HUES6 (cell line): Measurements from ENCODE around the gene SH3YL1.

Experiments used
- H3K27ac ChIP-seq: 2 replicates; pipeline ENCODE4 v1.7.0; 2013; ENCODE audit warnings: low read depth, mild to moderate bottlenecking, low read length, inconsistent platforms
- H3K27me3 ChIP-seq: 2 replicates; pipeline ENCODE4 v1.6.1; 2013; ENCODE audit warnings: low read length; ENCODE audit not compliant: control insufficient read depth, insufficient read depth
- H3K36me3 ChIP-seq: 2 replicates; pipeline ENCODE4 v1.6.1; 2013; ENCODE audit warnings: low read length; ENCODE audit not compliant: control insufficient read depth, insufficient read depth
- H3K4me1 ChIP-seq: 2 replicates; pipeline ENCODE4 v1.6.1; 2013; ENCODE audit warnings: low read length; ENCODE audit not compliant: control insufficient read depth, insufficient read depth
- H3K4me3 ChIP-seq: 2 replicates; pipeline ENCODE4 v1.5.1; 2013; ENCODE audit warnings: low read depth, low read length
- H3K9ac ChIP-seq: one replicate; pipeline ENCODE4 v1.6.1; 2013; ENCODE audit warnings: mild to moderate bottlenecking, low read length
- H3K9me3 ChIP-seq: 2 replicates; pipeline ENCODE4 v1.6.1; 2013; ENCODE audit warnings: low read depth, low read length; ENCODE audit not compliant: control insufficient read depth, insufficient read depth

Gene SH3YL1

DNA sequence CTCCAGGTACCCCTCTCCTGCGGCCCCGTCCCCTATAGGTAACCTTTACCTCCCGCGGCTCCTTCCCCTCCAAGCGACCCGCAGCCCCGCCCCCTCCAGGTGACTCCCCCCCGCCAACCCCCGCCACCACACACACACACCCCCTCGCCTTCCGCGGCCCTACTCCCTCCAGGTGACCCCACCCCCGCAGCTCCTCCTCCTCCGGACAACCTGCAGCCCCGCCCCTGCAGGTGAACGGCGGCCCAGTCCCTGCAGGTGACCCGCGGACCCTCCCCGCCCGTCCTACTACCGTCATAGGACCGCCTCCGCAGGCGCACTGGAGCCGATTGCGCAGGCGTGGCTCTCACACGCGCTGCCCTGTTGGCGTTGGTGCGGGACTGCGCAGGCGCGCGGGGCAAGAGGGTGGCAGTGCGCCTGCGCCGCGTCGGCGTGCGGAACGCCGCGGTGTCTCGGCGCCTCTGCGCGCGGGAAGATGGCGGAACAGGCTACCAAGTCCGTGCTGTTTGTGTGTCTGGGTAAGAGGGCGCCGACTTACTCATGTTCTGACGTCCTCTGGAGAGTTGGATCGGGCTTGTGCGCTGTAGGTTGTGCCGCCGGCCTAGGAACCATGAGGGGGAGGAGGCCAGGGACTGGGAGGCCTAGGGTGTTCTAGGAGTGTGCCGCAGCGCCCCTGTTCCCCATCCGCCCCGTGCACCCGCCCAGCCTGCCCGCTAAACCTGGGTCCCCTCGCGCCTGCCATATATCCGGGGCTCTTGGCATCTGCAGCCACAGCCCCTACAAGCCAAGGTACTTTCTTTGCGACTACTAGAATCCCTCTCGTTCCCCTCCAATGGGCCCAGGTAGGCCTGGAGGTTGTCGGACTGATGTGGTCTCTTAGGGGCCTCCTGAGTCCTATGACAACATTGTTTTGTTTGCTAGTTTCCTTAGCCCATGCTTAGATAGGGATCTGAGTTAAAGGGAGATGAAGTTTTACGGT, 949 bp upstream of the SH3YL1 start, which contains the start of gene ACP1:
Gene ACP1, plus strand, starts transcription at position 455 of the 976 bp plus-strand sequence. Its CDS starts 18 bp downstream, at position 473.
- Histone ChIP-seq H3K27me3 (peaks cover 14% of the 10 kb centered on the region), H3K9me3 (0 out of 2 replicates have a peak, but pooled peaks cover 2% of the 10 kb centered on the region), H3K36me3 (peaks cover 3% of the 10 kb centered on the region), H3K4me3 (peak within 1 kb of the TSS; percentile 95), H3K4me1 (peaks cover 11% of the 10 kb centered on the region), H3K27ac (peak within 1 kb of the TSS; percentile 81), H3K9ac (peak within 1 kb of the TSS; percentile 97)

DNA sequence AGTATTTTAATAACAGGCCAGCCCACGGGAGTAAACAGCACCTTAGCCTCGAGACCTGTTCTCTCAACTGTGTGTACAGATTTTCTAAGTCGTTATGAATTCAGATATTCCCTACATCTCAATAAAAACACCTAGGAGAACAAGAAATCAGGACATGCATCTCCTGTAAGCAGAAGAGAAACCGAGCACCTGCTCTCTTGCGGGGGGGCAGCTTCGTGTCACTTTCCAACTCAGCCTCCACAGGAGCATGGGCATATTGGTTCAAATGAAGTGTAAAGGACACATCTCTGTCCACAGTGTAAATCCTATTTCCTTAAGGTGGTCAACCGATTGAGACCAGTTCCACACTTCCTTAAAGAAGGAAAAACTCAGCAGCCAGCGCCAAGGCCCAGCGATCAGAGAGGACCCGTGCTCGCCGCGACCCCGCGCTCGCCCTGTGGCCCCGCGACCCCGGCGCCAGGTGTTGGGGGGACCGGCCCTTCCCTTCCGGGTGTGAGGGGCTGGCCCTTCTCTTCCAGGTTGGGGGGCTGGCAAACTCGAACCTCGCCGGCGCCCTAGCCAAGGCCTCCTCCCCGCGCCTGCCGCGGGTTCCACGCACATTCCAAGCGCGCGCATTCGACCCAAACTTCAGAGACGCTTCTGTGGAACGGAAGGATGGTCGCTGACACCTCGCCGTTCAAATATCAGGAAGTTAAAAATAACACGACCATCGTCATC, 652 bp downstream of the SH3YL1 start:
- Histone ChIP-seq H3K9me3 (peaks cover 9% of the 10 kb centered on the region), H3K4me1 (peaks cover 11% of the 10 kb centered on the region), H3K9ac (peak overlapping the region; percentile 66), H3K4me3 (peak overlapping the region; percentile 95), H3K27me3 (peaks cover 14% of the 10 kb centered on the region), H3K36me3 (peaks cover 6% of the 10 kb centered on the region), H3K27ac (no peak overlapping the region)

- H3K4me1 ChIP-seq: peaks cover 11% of the 10 kb centered on the region
- H3K27ac ChIP-seq: no peak overlapping the region
- H3K4me3 ChIP-seq: no peak overlapping the region
- peaks cover 20% of the 10 kb centered on the region for H3K9me3 ChIP-seq
- peaks cover 14% of the 10 kb centered on the region for H3K27me3 ChIP-seq
- peaks cover 6% of the 10 kb centered on the region for H3K36me3 ChIP-seq
- H3K9ac ChIP-seq: no peak overlapping the region
Measured at GRCh38 chr2:262117-262516, 1.7 kb downstream of the SH3YL1 start.

DNA sequence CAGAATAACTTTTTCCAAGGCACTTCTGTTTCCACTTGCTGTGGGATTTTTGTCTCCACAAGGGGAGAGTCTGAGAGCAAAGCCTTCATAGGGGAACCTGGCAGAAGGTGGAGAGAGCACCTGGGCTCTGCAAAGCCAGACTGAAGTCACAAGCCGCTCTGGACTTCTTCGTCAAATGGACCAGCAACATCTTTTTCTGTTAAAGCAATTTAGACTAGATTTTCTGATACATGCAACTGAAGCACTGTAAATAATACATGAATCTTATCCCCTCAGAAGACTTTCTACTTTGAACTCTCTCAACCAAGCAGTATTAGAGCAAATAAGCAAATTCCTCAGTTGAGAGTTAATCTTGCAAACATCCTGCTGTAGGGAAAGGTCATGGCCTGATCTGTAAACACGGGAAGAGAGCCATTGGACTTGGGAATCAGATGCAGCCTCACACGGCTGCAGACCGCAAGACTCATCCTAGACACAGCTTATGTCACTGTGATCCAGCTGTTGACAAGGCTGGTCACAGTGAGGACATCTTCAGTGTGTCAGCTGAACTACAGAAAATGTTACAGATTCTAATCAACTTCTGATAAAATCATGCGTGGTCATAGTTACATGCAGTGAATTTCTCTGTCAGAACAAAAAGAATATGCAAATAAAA, 3.2 kb downstream of the SH3YL1 start:
- no peak overlapping the region for H3K4me3 ChIP-seq
- H3K27ac ChIP-seq: no peak overlapping the region
- peaks cover 6% of the 10 kb centered on the region; the same call in 1 of the 2 replicates for H3K36me3 ChIP-seq
- H3K9ac ChIP-seq: no peak overlapping the region
- peaks cover 21% of the 10 kb centered on the region for H3K9me3 ChIP-seq
- peaks cover 5% of the 10 kb centered on the region; the same call in 1 of the 2 replicates for H3K4me1 ChIP-seq
- peaks cover 14% of the 10 kb centered on the region for H3K27me3 ChIP-seq

- Histone ChIP-seq H3K9ac (no peak overlapping the region), H3K27ac (no peak overlapping the region), H3K36me3 (peaks cover 6% of the 10 kb centered on the region; the same call in 1 of the 2 replicates)
Measured at GRCh38 chr2:259789-260331, 4.0 kb downstream of the SH3YL1 start.

GRCh38 chr2:258933-259332, 4.9 kb downstream of the SH3YL1 start:
- Histone ChIP-seq H3K4me1 (peaks cover 5% of the 10 kb centered on the region; the same call in 1 of the 2 replicates), H3K36me3 (peaks cover 6% of the 10 kb centered on the region; the same call in 1 of the 2 replicates), H3K27ac (no peak overlapping the region), H3K27me3 (peaks cover 12% of the 10 kb centered on the region), H3K4me3 (no peak overlapping the region), H3K9me3 (peaks cover 21% of the 10 kb centered on the region), H3K9ac (no peak overlapping the region)

More at GRCh38 chr2:259789-260331, 4.0 kb downstream of the SH3YL1 start:
- Histone ChIP-seq H3K27me3 (peaks cover 14% of the 10 kb centered on the region), H3K4me3 (no peak overlapping the region), H3K9me3 (peaks cover 21% of the 10 kb centered on the region), H3K4me1 (peaks cover 5% of the 10 kb centered on the region; the same call in 1 of the 2 replicates)

- Histone ChIP-seq H3K9me3 (peaks cover 21% of the 10 kb centered on the region), H3K27ac (no peak overlapping the region), H3K4me1 (peaks cover 5% of the 10 kb centered on the region; the same call in 1 of the 2 replicates), H3K36me3 (peaks cover 6% of the 10 kb centered on the region; the same call in 1 of the 2 replicates), H3K9ac (no peak overlapping the region), H3K4me3 (no peak overlapping the region), H3K27me3 (peaks cover 2% of the 10 kb centered on the region)
Measured at GRCh38 chr2:257842-258241, 6.0 kb downstream of the SH3YL1 start.

DNA sequence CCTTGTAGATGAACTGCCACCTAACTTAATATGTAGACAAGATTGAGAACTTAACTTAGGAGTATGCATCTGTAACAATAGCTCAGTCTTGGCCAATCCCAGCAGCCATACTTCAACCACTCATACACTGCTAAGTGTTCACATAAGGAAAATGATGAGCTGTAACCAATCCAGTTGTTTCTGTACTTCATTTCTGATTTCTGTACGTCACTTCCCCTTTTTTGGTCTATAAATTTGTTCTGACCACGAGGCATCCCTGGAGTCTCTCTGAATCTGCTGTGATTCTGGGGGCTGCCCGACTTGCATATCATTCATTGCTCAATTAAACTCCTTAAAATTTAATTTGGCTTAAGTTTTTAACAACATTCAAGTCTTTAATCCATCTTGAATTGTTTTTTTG, 6.4 kb downstream of the SH3YL1 start:
- Histone ChIP-seq H3K4me1 (peaks cover 3% of the 10 kb centered on the region; the same call in 1 of the 2 replicates), H3K27ac (no peak overlapping the region), H3K9ac (no peak overlapping the region), H3K36me3 (peaks cover 6% of the 10 kb centered on the region; the same call in 1 of the 2 replicates), H3K4me3 (no peak overlapping the region), H3K9me3 (peaks cover 21% of the 10 kb centered on the region), H3K27me3 (no peaks in the 10 kb centered on the region)

DNA sequence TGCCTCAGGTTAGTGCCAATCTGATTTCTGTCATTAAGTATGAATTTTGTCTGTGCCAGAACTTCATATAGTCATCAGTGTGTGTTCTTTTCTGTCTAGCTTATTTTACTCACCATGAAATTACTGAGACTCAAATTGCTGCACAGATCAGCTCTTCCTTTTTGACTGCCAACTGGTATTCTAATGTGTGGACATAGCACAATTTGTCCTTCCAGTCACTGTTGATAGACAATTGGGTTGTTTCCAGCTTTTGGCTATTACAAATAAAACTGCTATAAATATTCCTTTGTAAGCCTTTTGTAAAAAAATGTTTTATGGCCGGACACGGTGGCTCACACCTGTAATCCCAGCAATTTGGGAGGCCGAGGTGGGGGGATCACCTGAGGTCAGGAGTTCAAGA, 7.7 kb downstream of the SH3YL1 start:
- H3K27me3 ChIP-seq: no peaks in the 10 kb centered on the region
- no peaks in the 10 kb centered on the region for H3K4me1 ChIP-seq
- H3K4me3 ChIP-seq: no peak overlapping the region
- H3K9me3 ChIP-seq: peaks cover 21% of the 10 kb centered on the region
- H3K9ac ChIP-seq: no peak overlapping the region
- H3K27ac ChIP-seq: no peak overlapping the region
- peaks cover 11% of the 10 kb centered on the region; the same call in 1 of the 2 replicates for H3K36me3 ChIP-seq

DNA sequence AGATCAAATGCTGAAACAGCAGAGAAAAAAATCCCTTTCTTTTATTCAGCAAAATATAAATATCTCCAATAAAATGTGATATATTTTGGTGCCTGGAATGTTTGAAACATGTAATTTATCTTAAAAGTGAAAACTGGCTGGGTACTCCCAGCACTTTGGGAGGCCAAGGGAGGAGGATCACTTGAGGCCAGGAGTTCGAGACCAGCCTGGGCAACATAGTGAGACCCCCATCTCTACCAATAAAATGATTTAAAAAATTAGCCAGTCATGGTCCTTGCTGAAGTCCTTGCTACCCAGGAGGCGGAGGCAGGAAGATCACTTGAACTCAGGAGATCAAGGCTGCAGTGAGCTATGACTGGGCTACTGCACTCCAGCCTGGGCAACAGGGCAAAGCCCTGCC, 8.6 kb downstream of the SH3YL1 start:
- no peaks in the 10 kb centered on the region for H3K4me1 ChIP-seq
- peaks cover 21% of the 10 kb centered on the region for H3K9me3 ChIP-seq
- no peaks in the 10 kb centered on the region for H3K27me3 ChIP-seq
- no peak overlapping the region for H3K4me3 ChIP-seq
- no peak overlapping the region for H3K9ac ChIP-seq
- H3K27ac ChIP-seq: no peak overlapping the region
- peaks cover 11% of the 10 kb centered on the region; the same call in 1 of the 2 replicates for H3K36me3 ChIP-seq
